OCI-LY3 (cell line): ENCODE results near the gene WASHC1.
"Not testable (repeated sequence)": the region's sequence is repeated elsewhere in the genome, so short reads cannot be mapped to it uniquely, and the experiment has no call there.

ENCODE experiments used
- CTCF ChIP-seq: fragments of 200-600, 300-600 bp; sonication (generic); IDR thresholded peaks from 2 replicates; pipeline ENCODE4 v1.5.1; 2014; ENCODE audit warnings: antibody characterized with exemption, low read length, low read depth
- EZH2phosphoT487 ChIP-seq: fragments of 200-600 bp; shearing (Covaris generic); IDR thresholded peaks from 2 replicates; pipeline ENCODE4 v1.6.1; 2018; ENCODE audit warnings: antibody characterized with exemption, mixed run types, low read depth

GRCh38 chr9:43636-44035 is 14.4 kb upstream of the WASHC1 start:
- TF ChIP-seq CTCF, EZH2phosphoT487: not testable (repeated sequence)
